SKM-1 (cell line): Measurements from ENCODE around the gene CNTN4.

Experiments used
- DNase-seq: peaks from one replicate; lab custom pipeline; 2025; ENCODE audit not compliant: unreplicated experiment; lab: John Stamatoyannopoulos, UW

Gene CNTN4

DNA sequence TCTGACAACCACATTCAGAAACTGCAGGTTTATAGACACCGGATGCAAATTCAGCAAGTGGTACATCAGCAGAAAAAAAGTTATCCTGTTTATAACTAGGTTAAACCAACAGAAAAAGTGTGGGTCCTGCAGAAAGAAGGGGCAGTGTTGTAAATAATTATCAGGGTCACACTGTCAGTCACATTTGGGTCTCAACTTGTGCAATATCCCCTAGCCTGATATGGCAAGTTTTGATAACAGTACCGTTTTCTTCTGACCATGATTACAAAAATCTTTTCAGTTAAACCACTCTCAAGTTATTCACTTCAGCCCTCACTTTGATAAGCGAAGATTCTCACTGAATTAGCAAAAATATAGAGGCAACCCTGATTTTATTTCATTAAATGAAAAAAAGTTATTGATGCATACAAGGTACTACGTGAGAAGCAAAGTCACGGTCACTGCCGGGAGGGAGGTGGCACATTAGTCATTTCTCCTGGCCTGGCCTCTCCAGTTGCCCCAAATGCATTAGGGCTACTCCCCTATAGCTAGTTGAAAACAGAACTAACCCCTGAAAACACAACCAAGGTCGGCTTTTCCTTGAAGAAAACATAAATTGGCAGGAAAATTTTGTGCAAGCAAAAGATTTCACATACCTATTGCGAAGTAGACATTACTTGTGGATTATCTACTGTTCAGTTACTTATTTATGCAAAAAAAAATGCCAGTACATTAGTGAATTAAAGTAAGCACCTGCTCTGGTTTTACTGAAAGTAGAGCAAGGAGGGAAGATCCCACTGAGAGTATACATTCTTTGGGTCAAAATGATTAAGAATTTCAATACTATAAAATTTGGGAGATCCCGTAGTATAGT, 982.9 kb downstream of the CNTN4 start:
- no peak for DNase-seq

DNA sequence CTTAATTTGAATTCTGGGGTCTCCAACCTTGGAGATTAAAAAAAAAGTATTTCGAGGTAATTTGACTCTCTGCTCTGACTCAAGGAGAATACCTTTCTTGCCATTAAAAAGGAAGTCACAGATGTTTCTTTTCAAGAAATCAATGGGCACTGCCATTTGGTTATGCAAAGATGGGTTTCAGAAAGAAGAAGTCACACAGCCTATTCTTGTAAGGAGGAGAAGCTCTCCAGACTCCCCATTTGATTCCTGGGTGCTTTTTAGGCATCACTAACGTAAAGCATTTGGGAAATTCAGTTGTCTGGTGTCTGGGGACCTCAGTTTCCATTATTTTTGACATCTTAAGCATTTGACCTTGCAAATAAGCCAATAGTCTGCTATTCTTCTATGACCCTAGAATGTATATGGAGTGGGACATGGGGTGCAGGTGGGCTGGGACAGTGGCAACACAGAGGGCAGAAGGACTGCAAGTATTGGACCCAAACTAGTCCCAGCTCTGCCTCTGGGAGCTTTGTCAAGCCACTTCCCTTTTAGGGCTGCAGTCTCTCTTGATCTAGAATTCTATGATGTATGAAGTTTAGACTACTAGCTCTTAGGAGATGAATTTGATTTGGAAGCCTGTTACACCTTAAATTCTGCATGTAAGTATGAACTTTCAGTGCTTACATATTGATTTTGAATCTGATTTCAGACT, 983.7 kb downstream of the CNTN4 start:
- no peak for DNase-seq

DNA sequence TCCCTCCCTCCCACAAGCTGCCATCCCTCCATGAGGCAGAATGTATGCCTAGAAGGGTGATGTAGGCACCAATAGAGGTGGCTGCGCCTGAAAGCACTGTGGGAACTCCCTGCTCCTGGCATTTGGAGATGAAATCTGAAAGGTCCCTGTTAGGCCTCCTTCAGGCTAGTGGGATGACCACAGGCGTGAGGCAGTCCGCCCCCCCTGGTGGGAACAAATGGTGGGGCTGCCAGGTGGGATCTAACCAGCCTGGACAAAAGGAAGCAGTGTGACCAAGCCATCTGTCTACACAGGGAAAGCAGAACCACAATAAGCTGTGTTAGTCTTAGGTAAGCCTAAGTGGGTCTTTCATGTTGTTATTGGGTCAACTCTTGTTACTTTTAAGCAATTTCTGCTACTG, 986.2 kb downstream of the CNTN4 start:
- no peak for DNase-seq

- no peak for DNase-seq
Observed at GRCh38 chr3:3085782-3086181, 987.1 kb downstream of the CNTN4 start.

DNA sequence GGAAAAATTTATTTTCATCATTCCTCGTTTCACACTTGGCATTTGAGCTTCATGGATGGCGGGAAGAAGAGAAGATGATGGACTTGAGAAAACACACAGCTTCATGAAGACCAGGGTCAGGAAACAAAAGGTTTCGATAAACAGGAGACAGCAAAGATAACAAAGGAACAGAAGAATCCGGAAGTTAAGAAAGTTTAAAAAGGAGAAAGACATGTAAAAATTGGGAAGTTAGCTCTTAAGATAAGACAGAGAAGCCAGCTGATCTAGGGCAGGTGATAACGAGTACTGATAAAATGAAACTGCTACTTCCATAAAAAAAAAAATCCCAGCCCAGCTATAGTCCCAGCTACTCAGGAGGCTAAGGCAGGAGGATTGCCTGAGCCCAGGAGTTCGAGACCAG, 987.6 kb downstream of the CNTN4 start:
- no peak for DNase-seq

- DNase-seq: no peak
Observed at GRCh38 chr3:3087279-3087678, 988.6 kb downstream of the CNTN4 start.

GRCh38 chr3:3087716-3088465, 989.2 kb downstream of the CNTN4 start:
- DNase-seq: no peak

DNA sequence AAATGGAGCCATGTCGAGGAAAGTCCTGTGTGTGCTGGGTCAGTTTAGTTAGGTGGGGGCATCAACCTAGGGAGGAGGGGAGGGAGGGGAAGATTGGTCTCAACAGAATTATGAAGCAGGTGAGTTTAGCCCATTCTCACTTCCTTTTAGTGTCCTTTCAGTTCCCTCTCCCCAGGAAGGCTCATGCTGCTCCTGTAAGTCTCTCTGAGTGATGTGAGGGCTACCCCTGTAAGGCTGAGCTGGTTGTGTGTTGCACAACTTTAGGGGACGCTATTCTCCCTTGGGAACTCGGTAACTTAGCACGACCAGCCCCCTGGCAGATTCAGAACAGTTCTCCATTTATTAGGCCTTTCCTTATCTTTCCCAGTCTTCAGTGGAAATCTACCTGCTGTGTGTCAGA, 990.4 kb downstream of the CNTN4 start:
- DNase-seq: no peak

DNA sequence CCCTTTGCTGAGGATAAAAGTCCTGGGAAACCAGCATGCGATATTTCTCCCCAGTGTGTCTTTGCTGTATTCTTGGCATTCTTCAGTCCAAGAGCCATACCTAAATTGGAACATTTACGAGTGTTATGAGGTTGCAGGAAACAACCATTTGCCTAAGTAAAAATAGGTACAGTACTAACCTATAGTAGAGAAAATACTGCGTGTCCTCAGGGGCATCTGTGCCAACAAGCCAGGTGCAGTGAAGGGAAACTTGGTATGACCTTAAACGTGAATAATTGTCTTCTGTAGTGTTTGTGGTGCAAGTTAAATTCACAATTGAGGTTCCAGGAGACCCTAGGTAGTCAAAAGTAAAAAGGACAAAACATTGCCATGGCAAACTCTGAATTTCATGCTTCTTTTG, 999.3 kb downstream of the CNTN4 start:
- no peak for DNase-seq

- DNase-seq: no peak
Observed at GRCh38 chr3:3101660-3102458, 1003.2 kb downstream of the CNTN4 start.

DNA sequence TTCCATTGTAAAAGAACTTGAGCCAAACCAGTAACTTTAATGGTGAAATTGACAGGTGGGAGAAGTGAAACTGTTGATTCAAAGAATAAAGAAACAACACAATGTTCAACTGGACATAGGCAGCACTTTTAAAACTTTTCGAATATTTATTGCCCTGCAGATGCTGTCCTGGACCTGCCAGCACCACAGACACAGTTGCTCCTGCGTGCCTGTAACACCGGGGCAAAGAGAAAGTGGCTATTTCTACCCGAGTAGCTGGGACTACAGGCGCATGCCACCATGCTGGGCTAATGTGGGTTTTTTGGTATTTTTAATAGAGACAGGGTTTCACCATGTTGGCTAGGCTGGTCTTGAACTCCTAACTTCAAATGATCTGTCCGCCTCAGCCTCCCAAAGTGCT, 1004.1 kb downstream of the CNTN4 start:
- no peak for DNase-seq

DNA sequence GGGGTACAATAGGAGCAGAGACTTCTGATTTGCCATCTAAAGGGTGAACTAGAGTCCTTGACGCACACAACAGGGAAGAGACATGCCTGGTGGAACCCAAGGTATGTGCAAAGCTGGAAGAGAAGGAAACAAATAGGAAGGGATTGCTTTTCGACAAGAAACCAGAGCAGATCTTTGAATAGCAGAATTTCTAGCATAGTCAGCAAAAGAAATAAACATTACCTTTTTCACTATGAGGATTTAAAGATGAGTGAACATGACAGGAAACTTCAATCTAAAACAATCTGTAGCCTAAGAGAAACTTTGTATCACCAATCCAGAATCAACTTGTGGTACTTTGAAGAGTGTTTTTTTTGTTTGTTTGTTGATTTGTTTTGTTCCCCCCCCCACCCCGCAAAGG, 1006.6 kb downstream of the CNTN4 start:
- DNase-seq: no peak

DNA sequence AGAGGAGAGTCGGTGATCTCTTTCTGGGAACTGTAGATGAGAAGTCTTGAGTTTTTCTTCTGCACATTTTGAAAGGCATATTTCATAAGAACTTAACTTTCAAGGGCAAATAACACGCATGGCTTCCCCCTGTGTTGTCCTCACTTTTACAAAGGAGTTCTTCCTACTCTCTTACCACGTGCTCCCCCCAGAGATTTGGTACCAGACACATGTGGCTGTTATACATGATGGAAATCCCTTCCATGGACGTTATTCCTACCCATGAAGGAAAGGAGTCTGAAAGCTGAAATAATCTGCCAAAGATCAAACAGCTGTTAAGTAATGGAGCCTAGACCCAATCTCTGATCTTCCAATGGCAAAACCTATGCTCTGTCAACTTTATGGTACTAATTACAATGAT, 1007.1 kb downstream of the CNTN4 start:
- DNase-seq: no peak

DNA sequence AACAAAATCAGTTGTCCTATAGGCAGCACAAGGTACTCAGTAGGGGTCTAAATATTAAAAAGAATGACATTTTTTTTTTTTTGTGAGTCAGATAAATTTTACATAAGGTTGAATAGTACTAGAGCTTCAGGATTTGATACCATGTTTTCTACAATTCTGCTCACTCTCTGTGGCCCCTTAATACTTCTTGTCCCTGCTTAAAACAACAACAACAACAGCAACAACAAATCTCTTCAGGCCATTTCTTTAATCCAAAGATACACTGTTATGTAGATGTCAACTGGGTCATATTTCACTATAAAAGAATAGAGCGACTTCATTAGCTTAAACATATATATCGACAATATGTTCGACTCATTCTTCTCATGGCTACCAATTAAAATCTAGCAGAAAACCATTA, 1008.5 kb downstream of the CNTN4 start:
- no peak for DNase-seq
